Spleen (tissue), 11 donors: ENCODE measurements around the gene PTPRT. TPM values are rescaled to one million over a fixed set of nuclear protein-coding genes. Genes with fewer than 3 reads are reported as not detected.

Source experiments
- DNase-seq: peaks from one replicate; pipeline ENCODE4 v3.0.0-alpha.2; 2020
- H3K27ac ChIP-seq, 8 donors: fragments of 200-600 bp; sonication (generic) in 7 of 8; 1 replicate in 4 of 8; 2 replicates in 4 of 8; pipeline versions ENCODE4 v1.5.0 to v1.8.0; 2016 to 2021; ENCODE audit warnings: inconsistent platforms in 4 of 8, mild to moderate bottlenecking in 4 of 8, moderate library complexity in 1 of 8
- H3K27me3 ChIP-seq, 7 donors: fragments of 200-600 bp; sonication (generic) in 6 of 7; replicated peaks in 1 of 7; 1 replicate in 4 of 7; 2 replicates in 3 of 7; pipeline versions ENCODE4 v1.5.0 to v1.8.0; 2016 to 2021; ENCODE audit warnings: inconsistent platforms in 3 of 7, mild to moderate bottlenecking in 1 of 7
- H3K36me3 ChIP-seq, 6 donors: fragments of 200-600 bp; sonication (generic) in 5 of 6; 1 replicate in 4 of 6; 2 replicates in 2 of 6; pipeline versions ENCODE4 v1.5.0 to v1.8.0; 2016 to 2021; ENCODE audit warnings: inconsistent platforms in 2 of 6
- H3K4me1 ChIP-seq, 6 donors: fragments of 200-600 bp; sonication (generic) in 5 of 6; 1 replicate in 3 of 6; 2 replicates in 3 of 6; pipeline versions ENCODE4 v1.5.0 to v1.8.0; 2016 to 2021; ENCODE audit warnings: inconsistent platforms in 3 of 6
- H3K4me3 ChIP-seq, 8 donors: fragments of 200-600 bp; sonication (generic) in 7 of 8; 1 replicate in 4 of 8; 2 replicates in 4 of 8; pipeline versions ENCODE4 v1.5.0 to v1.8.0; 2016 to 2021; ENCODE audit warnings: inconsistent platforms in 4 of 8, mild to moderate bottlenecking in 4 of 8, moderate library complexity in 2 of 8
- H3K9me3 ChIP-seq, 8 donors: fragments of 200-600 bp; sonication (generic) in 7 of 8; 1 replicate in 4 of 8; 2 replicates in 4 of 8; pipeline versions ENCODE4 v1.5.0 to v1.8.0; 2016 to 2021; ENCODE audit warnings: inconsistent platforms in 4 of 8
- POLR2A ChIP-seq, 3 donors: fragments of 450-650 bp; IDR thresholded peaks; one replicate each; pipeline ENCODE4 v1.5.1; 2017; ENCODE audit warnings: antibody characterized with exemption in 3 of 3, mild to moderate bottlenecking in 1 of 3
- POLR2AphosphoS5 ChIP-seq, 3 donors: sonication (generic); formaldehyde crosslinking; IDR thresholded peaks; one replicate each; pipeline ENCODE4 v1.5.1; 2017; ENCODE audit warnings: antibody characterized with exemption in 3 of 3
- WGBS, 5 donors: extraction: QIAGEN DNeasy Blood & Tissue Kit in 3 of 5; methylation state at CpG; one replicate each; pipeline versions ENCODE4 v1.1.5 to v1.1.7; 2013 to 2018; 5-methylcytosine and 5-hydroxymethylcytosine counted together
- intact Hi-C: fragments of 100-400 bp; cut with DNase I; formaldehyde crosslinking; loops from one replicate; pipeline ENCODE4 v1.15.0; 2023; ENCODE audit warnings: low total_unique reads
- polyA plus RNA-seq, 3 donors: library from polyadenylated mRNA; stranded (reverse); fragments of 200-250 nt; gene quantifications; one replicate each; pipeline ENCODE4 v1.2.1, GENCODE V29; 2013
- total RNA-seq, 7 donors: library from RNA; depleted of rRNA in 3 of 7; stranded (reverse); fragments of >200 nt in 3 of 7; fragmentation: NEBNext Ultra II Directional in 4 of 7; extraction: Animal tissue kit (Norgen Biotek cat#: 25700) in 4 of 7; gene quantifications; one replicate each; pipeline versions ENCODE4 v1.1.0 to v1.2.1, GENCODE V29; 2016 to 2021
- TF ChIP-seq, protein P1 (sequence below), 11 experiments: fragments of 200-600 bp in 7 of 11; fragments of 450-650 bp in 4 of 11; sonication (generic) in 4 of 11; IDR thresholded peaks in 8 of 11; conservative IDR thresholded peaks in 3 of 11; 1 replicate in 7 of 11; 2 replicates in 4 of 11; pipeline versions ENCODE4 v1.4.0 to v1.8.0; 2016 to 2021; ENCODE audit warnings: antibody characterized with exemption in 11 of 11, inconsistent platforms in 4 of 11, mild to moderate bottlenecking in 1 of 11
- donor health status: healthy with polysubstance abuse.
- donor health status: DM: no; HTN: no; CAD: no; lungs with moderate emphysema.
- donor health status: DM: no; HTN: no; CAD: no.
- donor health status: Bipolar disorder and iron deficiency.
- donor health status: healthy.
- donor health status: DM: no; HTN: no; CAD: no.
- donor health status: DM: yes; HTN: yes; CAD: no.

The PTPRT gene
- total and polyA plus RNA-seq, 10 donors = 0.02 to 4.7 (median 1.2) TPM

DNA sequence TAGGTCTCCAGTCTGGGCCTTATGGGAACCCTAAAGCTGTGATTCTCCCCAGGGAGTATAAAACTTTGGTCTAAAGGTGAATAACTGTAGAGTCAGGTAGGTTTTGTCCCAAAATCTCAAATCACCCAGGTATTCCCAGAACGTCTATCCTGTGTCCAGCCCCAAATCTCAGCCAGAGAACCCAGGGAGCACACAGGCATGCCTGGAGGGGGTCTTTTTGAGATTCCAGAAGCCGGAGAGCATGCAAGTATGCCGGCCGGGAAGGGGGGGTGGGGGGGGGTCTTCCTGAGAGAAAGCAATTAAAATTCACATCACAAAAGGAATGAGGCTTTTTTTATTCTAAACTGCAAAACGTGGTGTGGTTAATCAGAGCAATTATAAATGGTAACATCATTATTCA lies 210.0 kb downstream of the PTPRT start:
- H3K4me3 ChIP-seq = no peak overlapping the region
- H3K27ac ChIP-seq = no peak overlapping the region
- no peak for TF ChIP-seq POLR2A (IDR thresholded peaks at IDR 0.05)
- TF ChIP-seq, protein P1, sequence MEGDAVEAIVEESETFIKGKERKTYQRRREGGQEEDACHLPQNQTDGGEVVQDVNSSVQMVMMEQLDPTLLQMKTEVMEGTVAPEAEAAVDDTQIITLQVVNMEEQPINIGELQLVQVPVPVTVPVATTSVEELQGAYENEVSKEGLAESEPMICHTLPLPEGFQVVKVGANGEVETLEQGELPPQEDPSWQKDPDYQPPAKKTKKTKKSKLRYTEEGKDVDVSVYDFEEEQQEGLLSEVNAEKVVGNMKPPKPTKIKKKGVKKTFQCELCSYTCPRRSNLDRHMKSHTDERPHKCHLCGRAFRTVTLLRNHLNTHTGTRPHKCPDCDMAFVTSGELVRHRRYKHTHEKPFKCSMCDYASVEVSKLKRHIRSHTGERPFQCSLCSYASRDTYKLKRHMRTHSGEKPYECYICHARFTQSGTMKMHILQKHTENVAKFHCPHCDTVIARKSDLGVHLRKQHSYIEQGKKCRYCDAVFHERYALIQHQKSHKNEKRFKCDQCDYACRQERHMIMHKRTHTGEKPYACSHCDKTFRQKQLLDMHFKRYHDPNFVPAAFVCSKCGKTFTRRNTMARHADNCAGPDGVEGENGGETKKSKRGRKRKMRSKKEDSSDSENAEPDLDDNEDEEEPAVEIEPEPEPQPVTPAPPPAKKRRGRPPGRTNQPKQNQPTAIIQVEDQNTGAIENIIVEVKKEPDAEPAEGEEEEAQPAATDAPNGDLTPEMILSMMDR (IDR thresholded peaks at IDR 0.05 in 8 of 11, conservative IDR thresholded peaks at IDR 0.05 in 3 of 11) = no peak
- TF ChIP-seq POLR2AphosphoS5 (IDR thresholded peaks at IDR 0.05) = no peak
- no peaks in the 10 kb centered on the region for H3K36me3 ChIP-seq
- H3K9me3 ChIP-seq = no peaks in the 10 kb centered on the region
- 17 to 26% (median 20%) methylated on average over 5 of the region's 5 CpGs for WGBS, 5 donors
- H3K27me3 ChIP-seq = peaks cover 0 to 20% (median 0%) of the 10 kb centered on the region in 7 donors
- H3K4me1 ChIP-seq = no peaks in the 10 kb centered on the region
- DNase-seq = no peak
- intact Hi-C loops = no loop called here

DNA sequence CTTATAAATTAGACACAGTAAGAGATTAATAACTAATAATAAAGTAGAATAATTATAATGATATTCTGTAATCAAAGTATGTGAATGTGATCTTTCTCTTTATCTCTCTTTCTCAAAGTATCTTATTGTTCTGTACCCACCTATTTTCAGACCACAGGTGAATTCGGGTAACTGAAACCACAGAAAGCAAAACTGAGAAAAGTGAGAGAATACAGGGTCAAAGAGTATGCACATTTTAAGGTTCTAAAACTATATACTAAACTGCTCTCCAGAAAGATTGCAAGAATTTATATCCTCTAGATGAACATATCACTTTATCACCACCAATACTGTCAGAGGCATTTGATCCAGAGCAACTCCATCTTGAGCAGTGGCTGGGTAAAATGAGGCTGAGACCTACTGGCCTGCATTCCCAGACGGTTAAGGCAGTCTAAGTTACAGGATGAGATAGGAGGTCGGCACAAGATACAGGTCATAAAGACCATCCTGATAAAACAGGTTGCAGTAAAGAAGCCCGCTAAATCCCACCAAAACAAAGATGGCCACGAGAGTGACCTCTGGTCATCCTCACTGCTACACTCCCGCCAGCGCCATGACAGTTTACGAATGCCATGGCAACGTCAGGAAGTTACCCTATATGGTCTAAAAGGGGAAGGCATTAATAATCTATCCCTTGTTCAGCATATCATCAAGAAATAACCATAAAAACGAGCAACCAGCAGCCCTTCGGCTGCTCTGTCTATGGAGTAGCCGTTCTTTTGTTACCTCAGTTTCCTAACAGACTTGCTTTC lies 211.3 kb downstream of the PTPRT start:
- Histone ChIP-seq H3K27ac (no peak overlapping the region), H3K9me3 (no peaks in the 10 kb centered on the region), H3K4me1 (no peaks in the 10 kb centered on the region), H3K36me3 (no peaks in the 10 kb centered on the region), H3K27me3 (peaks cover 0 to 20% (median 0%) of the 10 kb centered on the region in 7 donors), H3K4me3 (no peak overlapping the region)
- no peak for DNase-seq
- intact Hi-C loops = no loop called here
- WGBS, 5 donors = 85 to 88% (median 87%) methylated on average over 12 of the region's 12 CpGs
- TF ChIP-seq POLR2A (IDR thresholded peaks at IDR 0.05) (no peak), POLR2AphosphoS5 (IDR thresholded peaks at IDR 0.05) (no peak)
- TF ChIP-seq, protein P1 (IDR thresholded peaks at IDR 0.05 in 8 of 11, conservative IDR thresholded peaks at IDR 0.05 in 3 of 11) = no peak

DNA sequence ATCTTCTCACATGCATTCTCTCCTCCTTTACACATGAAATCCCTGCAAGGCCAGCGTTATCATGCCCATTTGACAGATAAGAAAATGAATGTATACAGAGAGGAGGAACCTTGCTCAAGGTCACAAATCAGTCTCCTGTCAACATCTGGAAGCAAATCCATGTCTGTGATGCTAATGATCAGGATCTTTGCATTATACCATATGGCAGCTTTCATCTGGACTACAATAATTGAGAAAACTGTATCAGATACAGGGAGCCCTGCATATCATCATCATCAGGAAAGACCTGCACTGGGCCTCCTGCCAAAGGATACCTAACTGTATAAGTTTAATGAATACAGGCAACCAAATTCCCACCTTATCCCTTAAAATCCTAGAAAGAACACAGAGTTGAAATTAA lies 213.7 kb downstream of the PTPRT start:
- Histone ChIP-seq H3K9me3 (no peaks in the 10 kb centered on the region), H3K4me1 (no peaks in the 10 kb centered on the region), H3K27ac (no peak overlapping the region), H3K4me3 (no peak overlapping the region), H3K27me3 (peaks cover 0 to 20% (median 0%) of the 10 kb centered on the region in 7 donors), H3K36me3 (no peaks in the 10 kb centered on the region)
- 81 to 88% (median 81%) methylated on average over 1 of the region's 1 CpG for WGBS, 5 donors
- intact Hi-C loops = no loop called here
- TF ChIP-seq, protein P1 (IDR thresholded peaks at IDR 0.05 in 8 of 11, conservative IDR thresholded peaks at IDR 0.05 in 3 of 11) = no peak
- no peak for TF ChIP-seq POLR2A (IDR thresholded peaks at IDR 0.05)
- TF ChIP-seq POLR2AphosphoS5 (IDR thresholded peaks at IDR 0.05) = no peak
- DNase-seq = no peak

DNA sequence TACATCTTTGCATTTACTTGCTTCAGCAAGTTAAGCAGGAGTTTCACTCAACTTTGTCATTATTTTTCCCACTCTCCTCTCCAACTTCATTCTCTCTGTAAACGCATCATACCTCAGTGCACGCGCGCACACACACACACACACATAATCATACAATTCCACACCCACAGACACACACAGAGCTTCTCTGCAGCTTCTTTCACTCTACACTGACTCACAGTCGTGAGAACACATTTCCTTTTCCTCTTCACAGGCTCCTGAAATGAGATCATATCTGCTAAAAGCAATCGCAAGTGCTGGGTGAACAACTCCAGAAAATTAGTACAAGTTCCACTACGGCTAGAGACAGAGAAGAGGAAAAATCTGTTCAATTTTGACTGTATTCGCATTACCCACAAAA lies 215.4 kb downstream of the PTPRT start:
- TF ChIP-seq POLR2AphosphoS5 (IDR thresholded peaks at IDR 0.05) (no peak), POLR2A (IDR thresholded peaks at IDR 0.05) (no peak)
- TF ChIP-seq, protein P1 (IDR thresholded peaks at IDR 0.05 in 8 of 11, conservative IDR thresholded peaks at IDR 0.05 in 3 of 11) = no peak
- Histone ChIP-seq H3K9me3 (no peaks in the 10 kb centered on the region), H3K27me3 (peaks cover 0 to 11% (median 0%) of the 10 kb centered on the region in 7 donors), H3K4me3 (no peak overlapping the region), H3K36me3 (no peaks in the 10 kb centered on the region), H3K27ac (no peak overlapping the region), H3K4me1 (no peaks in the 10 kb centered on the region)
- intact Hi-C loops = no loop called here
- 59 to 74% (median 71%) methylated on average over 8 of the region's 8 CpGs for WGBS, 5 donors
- no peak for DNase-seq
